ENCODE results near the gene PTK7. TPM values are rescaled to one million over a fixed set of nuclear protein-coding genes. Genes with fewer than 3 reads are reported as not detected.

The PTK7 gene
- total and polyA plus RNA-seq, 4 donors, result 37.4 to 173 (median 84.2) TPM

GRCh38 chr6:43144879-43145278 is 68.8 kb downstream of the PTK7 start:
- no peak for TF ChIP-seq CTCF (IDR thresholded peaks at IDR 0.05; ENCODE audit: control extremely low read depth, extremely low read depth)
- Histone ChIP-seq H3K27ac (ENCODE audit: low read depth in 1 of 2, low read length in 1 of 2) (no peak overlapping the region), H3K36me3 (ENCODE audit: control insufficient read depth in 4 of 4, insufficient read depth in 4 of 4, low read length in 4 of 4) (peaks cover 0 to 38% (median 20%) of the 10 kb centered on the region in 4 donors), H3K27me3 (ENCODE audit: control insufficient read depth in 3 of 3, insufficient read depth in 3 of 3, low read length in 2 of 3) (no peaks in the 10 kb centered on the region), H3K9ac (ENCODE audit: insufficient read depth in 1 of 2, low read length in 2 of 2) (no peak overlapping the region), H3K4me1 (ENCODE audit: control insufficient read depth in 5 of 5, insufficient read depth in 5 of 5, low read length in 5 of 5) (peaks cover 0 to 13% (median 0%) of the 10 kb centered on the region in 5 donors), H3K9me3 (ENCODE audit: control insufficient read depth in 4 of 4, insufficient read depth in 3 of 4, low read length in 3 of 4) (no peaks in the 10 kb centered on the region), H3K4me3 (no peak overlapping the region)
- DNase-seq (no peak), ATAC-seq (ENCODE audit: insufficient read depth, low FRiP score) (no peak)
- WGBS, 2 donors, result 83 to 85% methylated on average over 6 of the region's 6 CpGs

GRCh38 chr6:43146261-43146660 is 70.1 kb downstream of the PTK7 start:
- no peak overlapping the region for H3K27ac ChIP-seq (ENCODE audit: low read depth in 1 of 2, low read length in 1 of 2)
- no peak overlapping the region for H3K4me3 ChIP-seq
- 92 to 93% methylated on average over 3 of the region's 3 CpGs for WGBS, 2 donors
- H3K36me3 ChIP-seq (ENCODE audit: control insufficient read depth in 4 of 4, insufficient read depth in 4 of 4, low read length in 4 of 4), result peaks cover 0 to 39% (median 20%) of the 10 kb centered on the region in 4 donors
- no peak for ATAC-seq (ENCODE audit: insufficient read depth, low FRiP score)
- no peak for DNase-seq
- H3K27me3 ChIP-seq (ENCODE audit: control insufficient read depth in 3 of 3, insufficient read depth in 3 of 3, low read length in 2 of 3), result no peaks in the 10 kb centered on the region
- H3K9ac ChIP-seq (ENCODE audit: insufficient read depth in 1 of 2, low read length in 2 of 2), result no peak overlapping the region
- no peak for TF ChIP-seq CTCF (IDR thresholded peaks at IDR 0.05; ENCODE audit: control extremely low read depth, extremely low read depth)
- H3K4me1 ChIP-seq (ENCODE audit: control insufficient read depth in 5 of 5, insufficient read depth in 5 of 5, low read length in 5 of 5), result peaks cover 0 to 13% (median 0%) of the 10 kb centered on the region in 5 donors
- H3K9me3 ChIP-seq (ENCODE audit: control insufficient read depth in 4 of 4, insufficient read depth in 3 of 4, low read length in 3 of 4), result no peaks in the 10 kb centered on the region

GRCh38 chr6:43146709-43147688 is 70.9 kb downstream of the PTK7 start:
- Histone ChIP-seq H3K9ac (ENCODE audit: insufficient read depth in 1 of 2, low read length in 2 of 2) (no peak overlapping the region), H3K36me3 (ENCODE audit: control insufficient read depth in 4 of 4, insufficient read depth in 4 of 4, low read length in 4 of 4) (peaks cover 0 to 31% (median 19%) of the 10 kb centered on the region in 4 donors), H3K27me3 (ENCODE audit: control insufficient read depth in 3 of 3, insufficient read depth in 3 of 3, low read length in 2 of 3) (no peaks in the 10 kb centered on the region), H3K4me1 (ENCODE audit: control insufficient read depth in 5 of 5, insufficient read depth in 5 of 5, low read length in 5 of 5) (peaks cover 0 to 13% (median 0%) of the 10 kb centered on the region in 5 donors), H3K4me3 (no peak overlapping the region), H3K27ac (ENCODE audit: low read depth in 1 of 2, low read length in 1 of 2) (no peak overlapping the region), H3K9me3 (ENCODE audit: control insufficient read depth in 4 of 4, insufficient read depth in 3 of 4, low read length in 3 of 4) (no peaks in the 10 kb centered on the region)
- ATAC-seq (ENCODE audit: insufficient read depth, low FRiP score) (no peak), DNase-seq (no peak)
- TF ChIP-seq CTCF (IDR thresholded peaks at IDR 0.05; ENCODE audit: control extremely low read depth, extremely low read depth), result no peak
- WGBS, 2 donors, result 94 to 98% methylated on average over 8 of the region's 8 CpGs

Measured in lung (tissue), 12 donors.